Activated CD8-positive, alpha-beta memory T cell treated with anti-CD3 and anti-CD28 coated beads for 1 hour (primary cell): ENCODE data around the gene KBTBD13.
"Not testable (repeated sequence)": the region's sequence is repeated elsewhere in the genome, so short reads cannot be mapped to it uniquely, and the experiment has no call there.

ENCODE experiments used
- DNase-seq, 2 donors: peaks; one replicate each; pipeline ENCODE4 v3.0.0-alpha.2; 2020; ENCODE audit warnings: low read depth in 1 of 2; ENCODE audit errors: extremely low read depth in 1 of 2

The KBTBD13 gene

GRCh38 chr15:65076486-65077290, at the start of gene KBTBD13:
Gene KBTBD13, plus strand, starts transcription at chr15:65076746. Its CDS starts 70 bp downstream, at chr15:65076816.
- no peak for DNase-seq

DNA sequence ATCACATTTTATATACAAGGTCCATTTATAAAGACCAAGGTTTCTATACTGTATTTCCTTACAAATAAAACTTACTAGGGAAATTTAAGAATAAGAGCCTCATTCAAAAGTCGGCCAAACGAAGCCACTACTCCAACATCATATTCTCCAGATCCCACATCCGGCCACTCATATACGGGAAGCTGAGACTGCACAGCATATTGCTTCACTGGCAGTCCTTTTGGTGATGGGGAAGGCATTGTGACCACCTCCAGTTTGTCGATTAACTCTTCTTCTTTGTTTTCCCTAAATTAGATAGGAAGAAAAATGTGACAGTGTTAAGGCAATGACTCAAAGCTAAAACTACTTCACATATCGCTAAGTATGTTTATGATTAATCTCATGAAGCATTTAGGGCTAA, 49.8 kb upstream of the KBTBD13 start:
- no peak for DNase-seq

DNA sequence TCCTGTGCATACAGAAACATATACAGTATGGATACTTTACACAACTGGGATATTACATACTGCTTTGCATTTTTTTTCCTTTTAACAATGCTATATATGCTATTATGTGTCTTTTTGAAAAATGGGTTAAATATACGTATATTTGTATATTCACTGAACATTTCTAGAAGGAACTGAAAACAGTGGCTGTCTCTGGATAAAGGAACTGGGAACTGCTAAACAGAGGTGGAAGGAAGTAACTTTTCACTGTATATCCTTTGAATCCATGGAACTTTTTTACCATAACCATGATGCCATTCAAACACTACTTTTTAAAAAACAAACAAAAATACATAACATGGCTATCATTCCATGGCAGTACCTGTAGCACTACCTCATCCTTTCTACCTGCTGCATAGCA, 49.0 kb upstream of the KBTBD13 start:
- DNase-seq, result no peak

GRCh38 chr15:65028338-65028737, 48.2 kb upstream of the KBTBD13 start:
- DNase-seq, result no peak

- DNase-seq, result peak; percentile 80 to 94
These were observed 47.4 kb upstream of the KBTBD13 start, which contains the start of gene MTFMT for GRCh38 chr15:65028921-65029735. Gene MTFMT, minus strand, starts transcription at chr15:65029639. Its CDS starts 26 bp downstream, at chr15:65029613.

- DNase-seq, result no peak
These were observed 46.8 kb upstream of the KBTBD13 start for GRCh38 chr15:65029736-65030208.

- no peak for DNase-seq
These were observed 43.6 kb upstream of the KBTBD13 start for GRCh38 chr15:65032801-65033537.

DNA sequence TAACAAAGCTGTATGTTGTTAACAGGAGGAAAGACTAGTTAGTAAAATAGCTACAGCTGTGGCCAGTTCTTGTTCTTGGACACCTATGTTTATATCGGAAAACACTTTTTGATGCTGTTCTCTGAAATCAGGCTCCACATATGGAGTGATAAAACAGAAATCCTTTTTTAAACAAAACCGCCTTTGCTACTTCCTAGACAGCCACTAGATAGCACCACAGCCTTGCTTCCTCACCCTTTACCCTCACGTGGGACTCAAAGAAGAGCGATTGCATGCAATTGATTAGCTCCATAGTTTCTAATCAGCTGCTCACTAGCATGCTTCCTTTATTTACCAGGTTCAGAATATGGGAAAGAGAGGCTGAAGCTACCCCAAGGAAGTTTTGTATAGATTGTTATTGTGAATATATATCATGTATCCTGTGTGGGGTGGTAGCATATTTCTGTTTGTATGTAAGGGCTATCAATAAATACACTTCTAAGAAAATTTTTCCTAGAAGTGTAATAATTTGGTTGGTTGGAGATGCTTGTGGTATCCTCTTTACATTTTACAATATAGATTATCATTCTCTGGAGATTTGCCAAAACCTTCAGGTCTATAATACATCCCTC, 42.8 kb upstream of the KBTBD13 start:
- DNase-seq, result no peak

- DNase-seq, result no peak
These were observed 41.8 kb upstream of the KBTBD13 start for GRCh38 chr15:65034719-65035118.

DNA sequence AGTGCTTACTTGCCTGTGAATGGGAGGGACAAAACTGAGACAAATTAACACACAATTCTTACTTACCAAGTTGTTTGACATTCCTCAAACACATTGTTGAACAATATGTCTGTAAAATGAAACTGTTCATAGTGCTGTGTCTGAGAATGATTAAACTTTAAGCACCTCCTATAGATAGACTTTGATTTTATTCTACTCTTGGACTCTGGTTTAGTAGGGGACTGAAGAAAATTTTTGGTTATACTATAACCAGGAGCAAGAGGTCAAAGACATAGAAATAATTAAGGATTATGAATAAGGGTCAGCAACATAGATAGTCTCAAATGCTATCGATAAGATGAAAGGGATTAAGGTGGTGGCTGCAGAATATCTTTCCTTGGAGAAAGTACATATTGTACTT, 39.2 kb upstream of the KBTBD13 start:
- DNase-seq, result no peak

DNA sequence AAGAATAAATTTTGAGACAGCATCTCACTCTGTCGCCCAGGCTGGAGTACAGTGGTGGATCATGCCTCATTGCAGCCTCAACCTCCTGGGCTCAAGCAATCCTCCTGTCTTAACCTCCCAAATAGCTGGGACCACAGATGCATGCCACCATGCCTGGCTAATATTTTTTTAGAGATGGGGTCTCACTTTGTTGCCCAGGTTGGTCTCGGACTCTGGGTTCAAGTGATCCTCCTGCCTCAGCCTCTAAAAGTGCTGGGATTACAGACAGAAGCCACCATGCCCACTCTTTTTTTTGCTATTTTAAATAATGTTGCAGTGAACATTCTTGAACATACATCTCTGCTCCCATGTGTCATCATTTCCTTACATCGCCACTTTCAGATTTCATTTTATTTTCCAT, 38.1 kb upstream of the KBTBD13 start:
- no peak for DNase-seq

GRCh38 chr15:65038836-65039235, 37.7 kb upstream of the KBTBD13 start:
- DNase-seq, result no peak

- no peak for DNase-seq
These were observed 36.1 kb upstream of the KBTBD13 start for GRCh38 chr15:65040461-65040860.

DNA sequence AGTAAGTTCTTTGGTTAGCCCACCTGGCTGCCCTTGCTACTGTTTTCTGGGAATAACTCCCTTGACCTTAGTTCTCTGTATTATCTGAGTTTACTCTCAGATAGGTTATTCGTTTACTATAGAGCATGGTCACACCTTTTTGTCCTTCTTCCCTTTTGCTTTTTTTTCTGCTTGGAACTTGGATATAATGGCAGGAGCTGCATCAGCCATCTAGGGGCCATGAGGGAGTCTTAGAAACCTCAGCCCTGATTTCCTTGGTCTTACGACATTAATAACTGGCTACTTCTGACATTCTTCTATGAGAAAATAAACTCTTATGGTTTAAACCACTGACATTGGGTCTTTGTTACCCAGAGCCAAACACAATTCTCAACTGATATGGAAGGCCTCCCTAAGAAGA, 34.8 kb upstream of the KBTBD13 start:
- DNase-seq, result no peak

GRCh38 chr15:65042776-65043327, 33.7 kb upstream of the KBTBD13 start:
- DNase-seq, result no peak

GRCh38 chr15:65044218-65044617, 32.3 kb upstream of the KBTBD13 start:
- DNase-seq, result not testable (repeated sequence)

DNA sequence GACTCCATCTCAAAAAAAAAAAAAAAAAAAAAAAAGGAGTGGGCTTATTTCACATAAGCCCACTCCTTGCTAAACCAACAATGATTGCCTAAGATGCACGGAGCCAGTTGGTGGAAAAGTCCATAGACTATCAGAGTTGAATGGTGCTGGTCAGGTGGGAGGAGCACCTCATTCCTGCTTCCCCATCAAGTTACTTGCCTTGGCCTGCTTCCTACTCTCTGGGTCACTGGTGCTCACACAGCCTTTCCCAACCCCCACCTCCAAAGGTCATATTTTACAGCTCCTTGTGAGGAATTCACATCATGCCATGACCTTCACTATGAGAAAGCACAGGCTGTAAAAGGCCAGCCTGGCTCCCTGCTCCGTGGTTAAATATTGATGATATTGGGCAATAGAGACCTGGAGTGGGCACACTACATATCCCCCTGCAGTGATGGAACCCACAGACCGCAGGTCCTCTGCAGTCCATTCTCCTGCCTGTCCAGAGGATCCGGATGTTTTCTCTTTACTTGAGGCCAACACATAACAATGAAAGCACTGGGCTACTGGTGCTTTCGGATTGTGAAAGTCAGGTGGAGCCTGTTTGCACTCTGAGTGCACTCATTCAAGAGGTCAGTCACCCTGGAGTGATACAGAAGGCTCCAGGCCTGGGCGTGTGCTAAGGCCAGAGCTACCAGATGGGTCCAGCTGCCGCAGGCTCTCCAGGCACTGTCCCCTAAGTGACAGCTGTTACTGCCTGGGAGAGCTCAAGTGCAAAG, 31.6 kb upstream of the KBTBD13 start, which contains the start of gene SLC51B:
SLC51B (plus strand) TSS at position 664 of the 758 bp plus-strand sequence. CDS start 4,618 bp downstream, outside the sequence.
- DNase-seq, result no peak

GRCh38 chr15:65048241-65048640, 28.3 kb upstream of the KBTBD13 start:
- no peak for DNase-seq

DNA sequence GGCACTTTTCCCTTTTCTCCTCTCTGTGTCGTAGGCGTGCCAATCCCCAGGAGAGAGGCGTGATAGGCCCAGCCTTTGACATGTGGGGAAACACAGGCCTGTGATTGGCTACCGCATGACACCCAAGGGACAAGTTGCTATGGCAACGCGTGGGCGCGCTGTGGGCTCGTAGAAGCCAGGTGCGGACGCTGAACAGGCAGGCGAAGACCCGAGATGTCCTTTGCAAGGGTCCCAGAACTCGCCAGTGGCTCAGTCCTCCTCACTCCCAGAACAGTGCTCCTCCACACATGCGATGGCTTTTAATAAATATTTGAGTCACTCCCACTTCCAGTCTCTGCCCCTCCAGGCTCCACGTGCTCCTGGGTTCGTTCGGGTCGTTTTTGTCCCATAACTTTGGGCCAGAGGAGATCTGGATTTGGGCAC, 27.1 kb upstream of the KBTBD13 start:
- DNase-seq, result peak; percentile 75 to 79
